ENCODE data around the gene PHF14. TPM values are rescaled to one million over a fixed set of nuclear protein-coding genes. Genes with fewer than 3 reads are reported as not detected.
"Not testable (repeated sequence)": the region's sequence is repeated elsewhere in the genome, so short reads cannot be mapped to it uniquely, and the experiment has no call there.

The PHF14 gene
- polyA plus RNA-seq, 1 donor from 2014 or later: 11.9 TPM

GRCh38 chr7:10953078-10953750 is 20.5 kb upstream of the PHF14 start:
- not testable (repeated sequence) for H3K36me3 Mint-ChIP-seq, H3K27me3 Mint-ChIP-seq, H3K9me3 Mint-ChIP-seq, H3K27ac Mint-ChIP-seq, H3K4me1 Mint-ChIP-seq
- peak overlapping the region in 1 of 4 donors; percentile 5 for H3K4me3 Mint-ChIP-seq

DNA sequence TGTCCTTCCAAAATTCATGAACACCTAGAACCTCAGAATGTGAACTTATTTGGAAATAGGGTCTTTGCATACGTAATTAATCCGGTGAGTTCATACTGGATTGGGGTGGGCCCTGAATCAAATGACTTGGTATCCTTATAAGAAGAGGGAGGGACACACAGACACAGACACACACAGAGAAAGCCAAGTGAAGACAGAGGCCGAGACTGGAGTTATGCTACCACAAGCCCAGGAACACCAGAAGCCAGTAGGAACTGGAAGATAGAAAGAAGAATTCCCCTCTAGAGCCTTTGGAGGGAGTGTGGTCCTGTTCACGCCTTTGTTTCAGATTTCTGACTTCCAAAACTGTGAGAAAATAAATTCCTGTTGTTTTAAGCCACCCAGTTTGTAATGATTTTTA is 17.1 kb upstream of the PHF14 start:
- H3K27ac Mint-ChIP-seq: no peak overlapping the region
- H3K4me1 Mint-ChIP-seq: peaks cover 0 to 8% (median 4%) of the 10 kb centered on the region in 3 donors
- H3K9me3 Mint-ChIP-seq: peaks cover 0 to 6% (median 3%) of the 10 kb centered on the region in 3 donors
- H3K36me3 Mint-ChIP-seq: peaks cover 4% of the 10 kb centered on the region
- no peak overlapping the region for H3K4me3 Mint-ChIP-seq
- peaks cover under 1% of the 10 kb centered on the region for H3K27me3 Mint-ChIP-seq

GRCh38 chr7:10960242-10960641 is 13.4 kb upstream of the PHF14 start:
- not testable (repeated sequence) for H3K36me3 Mint-ChIP-seq, H3K27me3 Mint-ChIP-seq, H3K4me3 Mint-ChIP-seq, H3K27ac Mint-ChIP-seq, H3K4me1 Mint-ChIP-seq, H3K9me3 Mint-ChIP-seq

DNA sequence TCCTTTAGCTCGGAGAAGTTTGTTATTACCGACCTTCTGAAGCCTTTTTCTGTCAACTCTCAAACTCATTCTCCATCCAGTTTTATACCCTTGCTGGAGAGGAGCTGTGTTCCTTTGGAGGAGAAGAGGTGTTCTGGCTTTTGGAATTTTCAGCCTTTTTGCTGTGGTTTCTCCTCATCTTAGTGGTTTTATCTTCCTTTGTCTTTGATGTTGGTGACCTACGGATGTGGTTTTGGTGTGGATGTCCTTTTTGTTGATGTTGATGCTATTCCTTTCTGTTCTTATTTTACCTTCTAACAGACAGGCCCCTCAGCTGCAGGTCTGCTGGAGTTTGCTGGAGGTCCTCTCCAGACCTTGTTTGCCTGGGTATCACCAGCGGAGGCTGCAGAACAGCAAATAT is 8.7 kb upstream of the PHF14 start:
- not testable (repeated sequence) for H3K4me3 Mint-ChIP-seq, H3K36me3 Mint-ChIP-seq

DNA sequence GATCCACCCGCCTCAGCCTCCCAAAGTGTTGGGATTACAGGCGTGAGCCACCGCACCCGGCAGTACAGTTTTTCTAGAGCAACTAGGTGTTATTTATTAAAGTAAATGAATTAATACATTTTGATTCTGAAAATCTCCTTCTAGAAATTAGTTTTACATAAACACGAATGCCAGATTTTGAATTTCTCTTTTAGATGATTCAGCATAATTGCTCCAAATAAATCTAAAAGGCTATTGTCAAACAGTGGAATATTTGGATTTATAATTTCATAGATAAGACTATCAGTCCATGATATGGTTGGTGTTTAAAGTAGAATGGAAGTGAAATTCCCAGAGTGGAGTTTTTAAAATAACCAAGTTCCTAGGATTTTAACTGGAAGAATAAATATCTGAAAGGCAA is 1.5 kb upstream of the PHF14 start:
- H3K27me3 Mint-ChIP-seq: peaks cover 4% of the 10 kb centered on the region
- peaks cover 8% of the 10 kb centered on the region for H3K36me3 Mint-ChIP-seq

More for the DNA sequence above, 8.7 kb upstream of the PHF14 start:
- H3K4me1 Mint-ChIP-seq, H3K27ac Mint-ChIP-seq: not testable (repeated sequence)
- Mint-ChIP-seq H3K9me3 (peaks cover 0 to 13% (median 11%) of the 10 kb centered on the region in 3 donors), H3K27me3 (peaks cover 14% of the 10 kb centered on the region)

GRCh38 chr7:10973942-10974911 is 555 bp downstream of the PHF14 start:
- H3K4me1 Mint-ChIP-seq: peaks cover 17 to 32% (median 18%) of the 10 kb centered on the region in 3 donors

More for the DNA sequence above, 1.5 kb upstream of the PHF14 start:
- H3K4me1 Mint-ChIP-seq: peaks cover 15 to 27% (median 17%) of the 10 kb centered on the region in 3 donors
- H3K27ac Mint-ChIP-seq: no peak overlapping the region
- H3K4me3 Mint-ChIP-seq: peak overlapping the region in 2 of 4 donors; percentile 85 to 98
- peaks cover 0 to 2% (median under 1%) of the 10 kb centered on the region in 3 donors for H3K9me3 Mint-ChIP-seq

DNA sequence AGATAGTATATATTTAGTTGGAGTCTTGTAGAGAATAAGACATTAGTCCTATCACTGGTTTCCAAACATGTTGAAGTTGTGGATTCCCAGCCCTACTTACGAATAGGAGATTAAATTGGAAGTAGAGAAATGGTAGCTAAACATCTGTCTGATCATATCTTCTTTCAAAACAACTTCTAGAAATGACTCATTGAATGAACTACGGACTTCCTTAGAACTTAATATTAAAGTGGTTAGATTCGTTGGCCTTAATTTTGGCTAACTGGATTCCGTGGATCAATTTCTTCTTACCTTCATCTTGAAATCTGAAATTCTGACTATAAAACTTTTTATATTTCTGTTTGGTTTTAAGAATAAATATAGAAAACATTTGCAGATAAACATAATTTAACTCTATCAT is 3.4 kb downstream of the PHF14 start:
- H3K4me1 Mint-ChIP-seq: peaks cover 31 to 43% (median 37%) of the 10 kb centered on the region in 3 donors
- peak overlapping the region in 2 of 3 donors; percentile 3 to 31 for H3K27ac Mint-ChIP-seq
- peak overlapping the region in 2 of 4 donors; percentile 36 to 44 for H3K4me3 Mint-ChIP-seq

More at GRCh38 chr7:10973942-10974911, 555 bp downstream of the PHF14 start:
- Mint-ChIP-seq H3K36me3 (peaks cover 7% of the 10 kb centered on the region), H3K27ac (peak overlapping the region; percentile 65 to 97 (median 88)), H3K9me3 (peaks cover 0 to 2% (median 0%) of the 10 kb centered on the region in 3 donors), H3K27me3 (no peaks in the 10 kb centered on the region), H3K4me3 (peak overlapping the region; percentile 85 to 98 (median 94))

DNA sequence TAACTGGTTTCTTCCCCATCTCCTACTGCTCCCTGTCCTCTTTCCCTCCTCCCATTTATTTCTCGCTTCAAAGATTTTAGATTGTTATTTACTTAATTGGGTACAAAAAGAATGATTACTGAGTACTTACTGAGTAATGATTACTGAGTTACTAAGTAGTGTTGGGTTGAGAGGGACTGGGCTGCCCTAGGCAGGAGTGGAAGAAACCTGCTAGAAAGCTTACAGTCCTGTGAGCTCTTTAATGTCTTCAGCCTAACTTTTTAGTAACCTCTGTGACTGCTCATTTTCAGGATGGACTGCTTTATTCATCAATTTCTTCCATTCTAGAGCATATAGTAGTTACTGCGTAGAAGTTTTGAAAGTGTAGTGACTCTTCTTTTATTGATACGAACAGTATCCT is 7.6 kb downstream of the PHF14 start:
- Mint-ChIP-seq H3K9me3 (no peaks in the 10 kb centered on the region), H3K27me3 (no peaks in the 10 kb centered on the region), H3K4me3 (no peak overlapping the region), H3K4me1 (peaks cover 30 to 35% (median 30%) of the 10 kb centered on the region in 3 donors), H3K27ac (no peak overlapping the region), H3K36me3 (peaks cover 14% of the 10 kb centered on the region)

More for the DNA sequence above, 3.4 kb downstream of the PHF14 start:
- H3K9me3 Mint-ChIP-seq: peaks cover 0 to 2% (median 0%) of the 10 kb centered on the region in 3 donors
- peaks cover 9% of the 10 kb centered on the region for H3K36me3 Mint-ChIP-seq
- no peaks in the 10 kb centered on the region for H3K27me3 Mint-ChIP-seq

GRCh38 chr7:10990748-10991147 is 17.1 kb downstream of the PHF14 start:
- H3K27ac Mint-ChIP-seq, H3K27me3 Mint-ChIP-seq, H3K4me3 Mint-ChIP-seq, H3K4me1 Mint-ChIP-seq, H3K9me3 Mint-ChIP-seq: not testable (repeated sequence)
- peaks cover 20% of the 10 kb centered on the region for H3K36me3 Mint-ChIP-seq

- H3K36me3 Mint-ChIP-seq, H3K4me3 Mint-ChIP-seq, H3K9me3 Mint-ChIP-seq, H3K27ac Mint-ChIP-seq, H3K27me3 Mint-ChIP-seq: not testable (repeated sequence)
- H3K4me1 Mint-ChIP-seq: peaks cover 10 to 33% (median 28%) of the 10 kb centered on the region in 3 donors
Observed at GRCh38 chr7:10995482-10996166, 22.0 kb downstream of the PHF14 start.

DNA sequence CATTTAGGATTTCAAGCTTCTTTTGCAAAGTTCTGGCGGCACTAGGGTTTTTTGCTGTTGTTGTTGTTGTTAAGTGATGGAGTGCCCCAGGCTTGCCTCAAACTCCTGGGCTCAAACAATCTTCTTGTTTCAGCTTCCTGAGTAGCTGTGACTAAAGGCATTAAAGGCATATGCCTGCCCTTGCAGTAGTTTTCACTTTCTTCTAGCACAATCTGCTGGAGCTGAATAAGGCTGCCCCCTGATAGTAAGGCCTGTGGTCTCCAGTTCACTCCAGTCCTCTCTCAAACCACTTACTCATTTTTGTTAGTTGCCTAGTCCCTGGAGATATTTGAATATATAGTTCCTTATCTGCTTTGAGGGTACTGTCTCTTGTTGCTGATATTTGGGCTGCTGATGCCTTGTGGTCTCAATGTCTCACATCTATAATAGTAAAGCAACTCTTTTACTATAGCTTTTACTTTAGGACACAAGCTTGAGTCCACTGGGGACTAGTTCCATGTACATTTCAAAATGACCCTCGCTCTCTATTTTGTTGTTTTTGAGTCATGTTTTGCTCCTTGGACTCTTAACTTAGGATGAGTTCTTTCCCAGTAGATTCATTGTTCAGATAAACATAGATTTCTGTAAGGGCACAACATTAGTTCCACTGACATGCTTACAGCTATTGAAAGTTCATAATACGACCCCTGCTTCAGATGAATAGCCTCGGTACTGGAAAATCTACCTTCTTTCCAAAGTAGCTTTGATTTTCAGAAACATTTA is 25.5 kb downstream of the PHF14 start:
- Mint-ChIP-seq H3K4me1 (peaks cover 13 to 33% (median 33%) of the 10 kb centered on the region in 3 donors), H3K27ac (peak overlapping the region in 2 of 3 donors; percentile 12 to 62), H3K36me3 (peaks cover 14% of the 10 kb centered on the region), H3K9me3 (peaks cover 0 to 5% (median 3%) of the 10 kb centered on the region in 3 donors), H3K27me3 (no peaks in the 10 kb centered on the region), H3K4me3 (no peak overlapping the region)

GRCh38 chr7:11005202-11005601 is 31.5 kb downstream of the PHF14 start:
- Mint-ChIP-seq H3K4me1 (peaks cover 7 to 12% (median 11%) of the 10 kb centered on the region in 3 donors), H3K4me3 (no peak overlapping the region), H3K36me3 (peaks cover 10% of the 10 kb centered on the region), H3K27me3 (no peaks in the 10 kb centered on the region), H3K9me3 (no peaks in the 10 kb centered on the region), H3K27ac (no peak overlapping the region)

DNA sequence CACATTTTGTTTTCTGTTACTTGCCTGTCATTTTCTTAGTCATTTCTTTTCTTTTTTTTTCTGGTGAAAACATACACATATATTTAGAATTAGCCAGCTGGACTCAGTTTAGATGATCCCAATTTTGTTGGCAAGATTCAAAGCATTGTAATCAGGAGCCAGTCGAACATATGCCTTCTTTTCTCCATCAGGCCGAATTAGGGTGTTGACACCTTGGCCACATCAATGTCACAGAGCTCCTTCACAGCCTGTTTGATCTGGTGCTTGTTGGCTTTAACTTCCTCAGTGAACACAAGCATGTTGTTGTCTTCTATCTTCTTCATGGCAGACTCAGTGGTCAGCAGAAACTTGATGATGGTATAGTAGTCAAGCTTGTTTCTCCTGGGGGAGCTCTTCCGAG is 32.6 kb downstream of the PHF14 start:
- H3K27ac Mint-ChIP-seq: no peak overlapping the region
- H3K4me1 Mint-ChIP-seq: peaks cover 4 to 9% (median 7%) of the 10 kb centered on the region in 3 donors
- no peaks in the 10 kb centered on the region for H3K27me3 Mint-ChIP-seq
- H3K36me3 Mint-ChIP-seq: peaks cover 7% of the 10 kb centered on the region
- H3K4me3 Mint-ChIP-seq: no peak overlapping the region
- no peaks in the 10 kb centered on the region for H3K9me3 Mint-ChIP-seq

- H3K4me3 Mint-ChIP-seq: no peak overlapping the region
- H3K27ac Mint-ChIP-seq: no peak overlapping the region
- H3K4me1 Mint-ChIP-seq: peaks cover 5 to 12% (median 7%) of the 10 kb centered on the region in 3 donors
- H3K9me3 Mint-ChIP-seq: no peaks in the 10 kb centered on the region
- H3K36me3 Mint-ChIP-seq: peaks cover 9% of the 10 kb centered on the region
- no peaks in the 10 kb centered on the region for H3K27me3 Mint-ChIP-seq
Observed at GRCh38 chr7:11009631-11010030, 36.0 kb downstream of the PHF14 start.

Measured in IgD-negative memory B cell (primary cell).